ENCODE data around the gene TYROBP.

TYROBP gene

DNA sequence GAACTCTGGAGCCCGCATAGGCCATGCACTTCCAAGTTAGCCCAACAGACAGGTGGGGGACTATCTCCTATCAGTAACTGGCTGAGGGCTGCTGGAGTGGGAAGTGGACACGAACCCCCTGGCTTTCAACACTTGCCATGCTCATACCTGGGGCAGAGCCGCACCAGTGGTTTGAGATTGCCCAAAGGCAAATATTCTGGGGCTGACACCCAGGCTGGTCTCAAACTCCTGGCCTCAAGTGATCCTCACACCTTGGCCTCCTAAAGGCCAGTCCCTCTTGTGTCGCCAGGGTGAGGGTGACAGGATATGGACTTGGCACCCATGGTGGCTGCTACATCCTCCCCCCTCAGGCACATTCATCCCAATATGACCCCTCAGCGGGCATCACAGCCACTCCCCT lies 20.9 kb downstream of the TYROBP start:
- H3K9me3 ChIP-seq (ENCODE audit: control extremely low read depth in 1 of 5, control insufficient read depth in 4 of 5, insufficient read depth in 2 of 5, low read depth in 1 of 5, low read length in 4 of 5) = no peaks in the 10 kb centered on the region
- H3K27ac ChIP-seq (ENCODE audit: insufficient read depth in 1 of 2, low read depth in 1 of 2, low read length in 2 of 2, poor library complexity in 1 of 2, severe bottlenecking in 2 of 2) = no peak overlapping the region
- no peaks in the 10 kb centered on the region for H3K4me1 ChIP-seq (ENCODE audit: control extremely low read depth in 1 of 4, control insufficient read depth in 4 of 4, insufficient read depth in 4 of 4, low read length in 3 of 4)
- H3K27me3 ChIP-seq (replicated peaks in 2 of 5; ENCODE audit: control insufficient read depth in 4 of 5, insufficient read depth in 5 of 5, low read length in 4 of 5) = no peaks in the 10 kb centered on the region
- DNase-seq = no peak
- no peak overlapping the region for H3K4me3 ChIP-seq (ENCODE audit: control insufficient read depth in 1 of 7, extremely low read depth in 1 of 7, insufficient read depth in 4 of 7, low read depth in 2 of 7, low read length in 6 of 7)
- H3K36me3 ChIP-seq (ENCODE audit: control insufficient read depth in 4 of 4, insufficient read depth in 4 of 4, low read length in 3 of 4) = peaks cover 7 to 48% (median 36%) of the 10 kb centered on the region in 4 experiments
- POLR2A ChIA-PET = interaction anchor here (0.7 to 2.8 kb wide), 3 partner anchors 10 to 44 kb away, joined by 3 to 8 read pairs (median 3); no protein-coding TSS in a partner anchor
- CTCF ChIA-PET = no interaction called here
- WGBS (ENCODE audit: insufficient coverage) = 100% methylated on average over 4 of the region's 5 CpGs

DNA sequence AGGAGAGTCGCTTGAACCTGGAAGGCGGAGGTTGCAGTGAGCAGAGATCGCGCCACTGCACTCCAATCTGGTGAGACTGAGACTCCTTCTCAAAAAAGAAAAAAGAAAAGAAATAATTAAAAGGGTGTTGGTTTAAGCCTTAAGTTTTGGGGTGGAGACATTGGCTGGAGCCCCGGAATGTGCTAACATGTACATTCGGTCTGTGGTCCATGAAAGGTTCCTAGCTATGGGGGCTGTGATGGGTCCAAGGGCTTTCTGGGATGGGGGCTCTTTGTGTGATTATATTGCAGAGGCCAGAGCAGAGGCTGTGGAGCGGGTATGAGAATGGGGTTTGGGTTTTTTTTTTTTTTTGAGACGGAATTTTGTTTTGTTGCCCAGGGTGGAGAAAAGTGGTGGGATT lies 22.2 kb downstream of the TYROBP start:
- Histone ChIP-seq H3K27me3 (replicated peaks in 2 of 5; ENCODE audit: control insufficient read depth in 4 of 5, insufficient read depth in 5 of 5, low read length in 4 of 5) (no peaks in the 10 kb centered on the region), H3K36me3 (ENCODE audit: control insufficient read depth in 4 of 4, insufficient read depth in 4 of 4, low read length in 3 of 4) (peaks cover 7 to 38% (median 28%) of the 10 kb centered on the region in 4 experiments), H3K9me3 (ENCODE audit: control extremely low read depth in 1 of 5, control insufficient read depth in 4 of 5, insufficient read depth in 2 of 5, low read depth in 1 of 5, low read length in 4 of 5) (no peaks in the 10 kb centered on the region), H3K4me1 (ENCODE audit: control extremely low read depth in 1 of 4, control insufficient read depth in 4 of 4, insufficient read depth in 4 of 4, low read length in 3 of 4) (no peaks in the 10 kb centered on the region), H3K27ac (ENCODE audit: insufficient read depth in 1 of 2, low read depth in 1 of 2, low read length in 2 of 2, poor library complexity in 1 of 2, severe bottlenecking in 2 of 2) (no peak overlapping the region), H3K4me3 (ENCODE audit: control insufficient read depth in 1 of 7, extremely low read depth in 1 of 7, insufficient read depth in 4 of 7, low read depth in 2 of 7, low read length in 6 of 7) (no peak overlapping the region)
- POLR2A ChIA-PET = interaction anchor here (0.6 to 2.8 kb wide), 2 partner anchors 45 to 142 kb away, joined by 3 to 8 read pairs; no protein-coding TSS in a partner anchor
- WGBS (ENCODE audit: insufficient coverage) = 98% methylated on average over 3 of the region's 8 CpGs
- DNase-seq = no peak
- CTCF ChIA-PET = interaction anchor here (0.7 to 1.2 kb wide), 5 partner anchors 8 to 49 kb away, joined by 3 to 6 read pairs (median 3); no protein-coding TSS in a partner anchor

DNA sequence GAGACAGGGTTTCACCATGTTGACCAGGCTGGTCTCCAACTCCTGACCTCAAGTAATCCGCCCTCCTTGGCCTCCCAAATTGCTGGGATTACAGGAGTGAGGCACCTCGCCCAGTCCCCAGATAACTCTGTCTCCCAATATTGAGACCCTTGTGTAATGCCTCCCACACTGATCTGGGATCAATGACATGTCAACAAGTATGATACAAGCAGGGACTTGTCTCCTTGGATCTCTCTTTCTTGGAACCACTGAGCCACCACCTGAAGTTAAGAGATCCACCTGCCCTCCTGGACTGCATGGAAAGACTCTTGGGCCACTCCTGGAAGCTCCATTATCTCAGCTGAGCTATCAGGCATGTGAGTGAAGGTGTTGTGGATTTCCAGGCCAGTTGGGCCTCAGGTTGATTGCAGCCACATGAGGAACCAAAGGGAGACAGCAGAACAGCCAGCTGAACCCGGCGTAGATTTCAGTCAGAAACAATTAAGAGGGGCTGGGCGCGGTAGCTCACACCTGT lies 22.8 kb downstream of the TYROBP start:
- POLR2A ChIA-PET = interaction anchor here (2.8 kb wide), 1 partner anchor 46 kb away, joined by 8 read pairs; no protein-coding TSS in a partner anchor
- 95% methylated on average over 4 of the region's 6 CpGs for WGBS (ENCODE audit: insufficient coverage)

DNA sequence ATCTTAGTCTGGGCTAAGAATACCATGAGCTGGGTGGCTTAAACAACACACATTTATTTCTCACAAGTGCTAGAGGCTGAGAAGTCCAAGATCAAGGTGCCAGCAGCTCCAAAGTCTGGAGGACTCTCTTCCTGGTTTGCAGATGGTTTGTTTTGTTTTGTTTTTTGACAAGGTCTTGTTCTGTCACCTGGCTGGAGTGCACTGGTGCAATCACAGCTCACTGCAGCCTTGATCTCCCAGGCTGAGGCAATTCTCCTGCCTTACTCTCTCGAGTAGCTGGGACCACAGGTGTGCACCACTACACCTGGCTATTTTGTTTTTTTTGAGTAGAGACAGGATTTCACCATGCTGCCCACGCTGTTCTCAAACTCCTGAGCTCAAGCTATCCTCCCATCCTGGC lies 24.2 kb downstream of the TYROBP start:
- Histone ChIP-seq H3K4me1 (ENCODE audit: control extremely low read depth in 1 of 4, control insufficient read depth in 4 of 4, insufficient read depth in 4 of 4, low read length in 3 of 4) (peaks cover 0 to 3% (median 1%) of the 10 kb centered on the region in 4 experiments), H3K4me3 (ENCODE audit: control insufficient read depth in 1 of 7, extremely low read depth in 1 of 7, insufficient read depth in 4 of 7, low read depth in 2 of 7, low read length in 6 of 7) (no peak overlapping the region), H3K9me3 (ENCODE audit: control extremely low read depth in 1 of 5, control insufficient read depth in 4 of 5, insufficient read depth in 2 of 5, low read depth in 1 of 5, low read length in 4 of 5) (no peaks in the 10 kb centered on the region), H3K36me3 (ENCODE audit: control insufficient read depth in 4 of 4, insufficient read depth in 4 of 4, low read length in 3 of 4) (peaks cover 7 to 19% (median 13%) of the 10 kb centered on the region in 4 experiments), H3K27ac (ENCODE audit: insufficient read depth in 1 of 2, low read depth in 1 of 2, low read length in 2 of 2, poor library complexity in 1 of 2, severe bottlenecking in 2 of 2) (no peak overlapping the region), H3K27me3 (replicated peaks in 2 of 5; ENCODE audit: control insufficient read depth in 4 of 5, insufficient read depth in 5 of 5, low read length in 4 of 5) (peaks cover 0 to 11% (median 6%) of the 10 kb centered on the region in 5 experiments)
- ChIA-PET CTCF (interaction anchor here (0.9 to 7.0 kb wide), 12 partner anchors 8 to 113 kb away, joined by 3 to 106 read pairs (median 10); partner anchors contain the start of genes KIRREL2 and TYROBP), POLR2A (interaction anchor here (0.6 to 2.0 kb wide), 3 partner anchors 17 to 45 kb away, joined by 3 to 5 read pairs (median 4); no protein-coding TSS in a partner anchor)
- 81% methylated on average over 2 of the region's 2 CpGs for WGBS (ENCODE audit: insufficient coverage)
- no peak for DNase-seq

More for the DNA sequence above, 22.8 kb downstream of the TYROBP start:
- no peak for DNase-seq
- CTCF ChIA-PET = interaction anchor here (0.7 to 1.4 kb wide), 6 partner anchors 9 to 49 kb away, joined by 3 to 6 read pairs (median 3); no protein-coding TSS in a partner anchor
- Histone ChIP-seq H3K4me1 (ENCODE audit: control extremely low read depth in 1 of 4, control insufficient read depth in 4 of 4, insufficient read depth in 4 of 4, low read length in 3 of 4) (no peaks in the 10 kb centered on the region), H3K4me3 (ENCODE audit: control insufficient read depth in 1 of 7, extremely low read depth in 1 of 7, insufficient read depth in 4 of 7, low read depth in 2 of 7, low read length in 6 of 7) (no peak overlapping the region), H3K27ac (ENCODE audit: insufficient read depth in 1 of 2, low read depth in 1 of 2, low read length in 2 of 2, poor library complexity in 1 of 2, severe bottlenecking in 2 of 2) (no peak overlapping the region), H3K27me3 (replicated peaks in 2 of 5; ENCODE audit: control insufficient read depth in 4 of 5, insufficient read depth in 5 of 5, low read length in 4 of 5) (no peaks in the 10 kb centered on the region), H3K36me3 (ENCODE audit: control insufficient read depth in 4 of 4, insufficient read depth in 4 of 4, low read length in 3 of 4) (peaks cover 7 to 32% (median 25%) of the 10 kb centered on the region in 4 experiments), H3K9me3 (ENCODE audit: control extremely low read depth in 1 of 5, control insufficient read depth in 4 of 5, insufficient read depth in 2 of 5, low read depth in 1 of 5, low read length in 4 of 5) (no peaks in the 10 kb centered on the region)

DNA sequence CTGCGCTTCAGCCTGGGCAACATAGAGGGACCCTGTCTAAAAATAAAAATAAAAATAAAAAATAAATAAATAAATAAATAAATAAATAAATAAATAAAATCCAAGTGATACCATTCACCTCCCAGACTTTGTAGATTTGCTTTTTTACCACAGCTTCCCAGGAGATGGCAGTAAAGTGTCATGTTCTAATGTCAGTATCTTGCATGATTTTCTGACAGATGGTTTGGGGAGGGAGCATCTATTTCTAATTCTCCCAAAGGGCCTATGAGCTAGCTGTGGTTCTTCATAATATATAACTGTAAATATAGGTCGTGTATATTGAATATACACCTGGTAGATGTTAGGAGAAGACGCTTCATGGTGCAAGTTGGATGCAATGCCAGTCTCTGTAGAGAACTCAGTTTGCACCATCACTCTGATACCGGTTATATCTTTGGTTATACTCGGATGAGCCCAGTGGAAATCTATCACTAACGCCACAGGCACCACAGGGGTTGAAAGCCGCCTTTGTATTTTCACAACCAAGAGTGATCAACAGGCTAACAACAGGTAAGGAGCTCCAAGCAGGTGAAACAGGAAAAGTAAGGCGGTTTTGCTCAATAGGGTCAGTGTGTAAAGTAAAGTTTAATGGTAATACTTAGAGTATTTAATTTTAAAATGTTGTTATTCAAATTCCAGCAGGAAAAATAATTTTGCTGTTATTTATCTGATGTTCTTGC lies 25.8 kb downstream of the TYROBP start:
- Histone ChIP-seq H3K36me3 (ENCODE audit: control insufficient read depth in 4 of 4, insufficient read depth in 4 of 4, low read length in 3 of 4) (peaks cover 0 to 6% (median 2%) of the 10 kb centered on the region in 4 experiments), H3K27ac (ENCODE audit: insufficient read depth in 1 of 2, low read depth in 1 of 2, low read length in 2 of 2, poor library complexity in 1 of 2, severe bottlenecking in 2 of 2) (no peak overlapping the region), H3K4me3 (ENCODE audit: control insufficient read depth in 1 of 7, extremely low read depth in 1 of 7, insufficient read depth in 4 of 7, low read depth in 2 of 7, low read length in 6 of 7) (no peak overlapping the region), H3K4me1 (ENCODE audit: control extremely low read depth in 1 of 4, control insufficient read depth in 4 of 4, insufficient read depth in 4 of 4, low read length in 3 of 4) (peaks cover 0 to 3% (median 1%) of the 10 kb centered on the region in 4 experiments), H3K27me3 (replicated peaks in 2 of 5; ENCODE audit: control insufficient read depth in 4 of 5, insufficient read depth in 5 of 5, low read length in 4 of 5) (peaks cover 0 to 22% (median 8%) of the 10 kb centered on the region in 5 experiments), H3K9me3 (ENCODE audit: control extremely low read depth in 1 of 5, control insufficient read depth in 4 of 5, insufficient read depth in 2 of 5, low read depth in 1 of 5, low read length in 4 of 5) (no peaks in the 10 kb centered on the region)
- ChIA-PET POLR2A (interaction anchor here (1.1 to 1.3 kb wide), 2 partner anchors 21 to 49 kb away, joined by 4 to 7 read pairs; no protein-coding TSS in a partner anchor), CTCF (interaction anchor here (0.7 to 7.0 kb wide), 19 partner anchors 9 to 112 kb away, joined by 3 to 106 read pairs (median 8); partner anchors contain the start of gene TYROBP)
- WGBS (ENCODE audit: insufficient coverage) = 64% methylated on average over 5 of the region's 8 CpGs
- DNase-seq = peak; percentile 77 to 92 (median 88)

DNA sequence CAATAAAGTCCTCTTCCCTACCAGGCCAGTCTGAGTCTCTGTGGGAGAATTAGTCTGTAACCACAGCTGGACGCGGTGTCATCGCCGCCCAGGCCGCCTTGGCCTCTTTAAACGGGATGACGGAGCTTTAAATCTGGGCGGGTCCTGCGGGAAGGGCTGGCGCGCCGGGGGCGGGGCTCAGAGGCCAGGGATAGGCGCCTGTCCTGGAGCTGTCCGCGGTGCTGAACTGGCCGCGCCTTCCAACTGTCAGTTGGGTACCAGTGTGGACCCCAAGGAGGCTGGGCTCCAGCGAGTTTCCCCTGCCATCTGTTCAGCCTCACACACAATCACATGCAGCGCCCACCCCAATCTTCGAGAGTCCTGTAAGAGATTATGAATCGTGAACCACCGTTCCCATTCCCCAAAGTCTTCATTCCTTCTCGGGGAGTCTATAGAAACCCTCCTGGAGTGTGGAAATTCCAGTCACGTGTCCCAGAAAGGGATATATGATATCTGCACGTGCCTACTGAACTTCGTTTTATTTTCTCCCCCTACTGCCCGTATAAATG lies 28.3 kb downstream of the TYROBP start:
- POLR2A ChIA-PET = interaction anchor here (0.9 kb wide), 1 partner anchor 29 kb away, joined by 3 read pairs; no protein-coding TSS in a partner anchor

More for the DNA sequence above, 28.3 kb downstream of the TYROBP start:
- WGBS (ENCODE audit: insufficient coverage) = 6% methylated on average over 27 of the region's 28 CpGs
- Histone ChIP-seq H3K9me3 (ENCODE audit: control extremely low read depth in 1 of 5, control insufficient read depth in 4 of 5, insufficient read depth in 2 of 5, low read depth in 1 of 5, low read length in 4 of 5) (no peaks in the 10 kb centered on the region), H3K27me3 (replicated peaks in 2 of 5; ENCODE audit: control insufficient read depth in 4 of 5, insufficient read depth in 5 of 5, low read length in 4 of 5) (peaks cover 3 to 22% (median 11%) of the 10 kb centered on the region in 5 experiments), H3K27ac (ENCODE audit: insufficient read depth in 1 of 2, low read depth in 1 of 2, low read length in 2 of 2, poor library complexity in 1 of 2, severe bottlenecking in 2 of 2) (no peak overlapping the region), H3K4me3 (ENCODE audit: control insufficient read depth in 1 of 7, extremely low read depth in 1 of 7, insufficient read depth in 4 of 7, low read depth in 2 of 7, low read length in 6 of 7) (no peak overlapping the region), H3K4me1 (ENCODE audit: control extremely low read depth in 1 of 4, control insufficient read depth in 4 of 4, insufficient read depth in 4 of 4, low read length in 3 of 4) (peaks cover 0 to 3% (median 1%) of the 10 kb centered on the region in 4 experiments), H3K36me3 (ENCODE audit: control insufficient read depth in 4 of 4, insufficient read depth in 4 of 4, low read length in 3 of 4) (no peaks in the 10 kb centered on the region)
- peak; percentile 78 to 90 (median 89) for DNase-seq
- CTCF ChIA-PET = interaction anchor here (0.8 to 7.0 kb wide), 5 partner anchors 17 to 93 kb away, joined by 3 to 106 read pairs (median 3); no protein-coding TSS in a partner anchor

Data from common myeloid progenitor, CD34-positive (primary cell).